MM.1S (cell line): Measurements from ENCODE around the gene CIDEC.
"Not testable (repeated sequence)": the region's sequence is repeated elsewhere in the genome, so short reads cannot be mapped to it uniquely, and the experiment has no call there.

Experiments used
- DNase-seq: peaks from one replicate; pipeline ENCODE4 v3.0.0-alpha.2; 2015
- H2AFZ ChIP-seq: fragments of 300-600 bp; sonication (generic); 2 replicates; pipeline ENCODE4 v1.6.0; 2016; ENCODE audit warnings: antibody characterized with exemption, low read length
- H3F3A ChIP-seq: fragments of 300-600 bp; sonication (generic); 2 replicates; pipeline ENCODE4 v1.6.1; 2016; ENCODE audit warnings: mild to moderate bottlenecking, antibody characterized with exemption, low read length, moderate library complexity, mixed read lengths; ENCODE audit not compliant: insufficient read depth
- H3K27ac ChIP-seq: fragments of 300-600 bp; sonication (generic); 2 replicates; pipeline ENCODE4 v1.5.1; 2016; ENCODE audit warnings: mild to moderate bottlenecking, low read length
- H3K27me3 ChIP-seq: fragments of 300-600 bp; sonication (generic); replicated peaks from 2 replicates; pipeline ENCODE4 v1.6.0; 2016; ENCODE audit warnings: low read length; ENCODE audit not compliant: insufficient read depth
- H3K36me3 ChIP-seq: fragments of 300-600 bp; sonication (generic); replicated peaks from 2 replicates; pipeline ENCODE4 v1.6.1; 2016; ENCODE audit warnings: mild to moderate bottlenecking, low read length, mixed read lengths; ENCODE audit not compliant: insufficient read depth
- H3K4me1 ChIP-seq: fragments of 300-600 bp; sonication (generic); 2 replicates; pipeline ENCODE4 v1.6.1; 2016; ENCODE audit warnings: low read length, mixed read lengths
- H3K4me2 ChIP-seq: fragments of 300-600 bp; sonication (generic); 2 replicates; pipeline ENCODE4 v1.6.0; 2016; ENCODE audit warnings: low read depth, low read length
- H3K4me3 ChIP-seq: fragments of 300-600 bp; sonication (generic); 2 replicates; pipeline ENCODE4 v1.5.1; 2016; ENCODE audit warnings: low read length, mixed read lengths
- H3K79me2 ChIP-seq: fragments of 300-600 bp; sonication (generic); 2 replicates; pipeline ENCODE4 v1.6.1; 2016; ENCODE audit warnings: mixed run types, low read length, mixed read lengths
- H3K9ac ChIP-seq: fragments of 300-600 bp; sonication (generic); 2 replicates; pipeline ENCODE4 v1.6.1; 2016; ENCODE audit warnings: low read length, mixed read lengths
- H3K9me2 ChIP-seq: fragments of 300-600 bp; sonication (generic); replicated peaks from 2 replicates; pipeline ENCODE4 v1.6.1; 2016; ENCODE audit warnings: mild to moderate bottlenecking, low read length, mixed read lengths; ENCODE audit not compliant: insufficient read depth
- H3K9me3 ChIP-seq: fragments of 300-600 bp; sonication (generic); replicated peaks from 2 replicates; pipeline ENCODE4 v1.6.1; 2016; ENCODE audit warnings: mild to moderate bottlenecking, low read length, mixed read lengths; ENCODE audit not compliant: insufficient read depth
- H4K20me1 ChIP-seq: fragments of 300-600 bp; sonication (generic); 2 replicates; pipeline ENCODE4 v1.6.1; 2016; ENCODE audit warnings: mild to moderate bottlenecking, low read length, moderate library complexity, mixed read lengths; ENCODE audit not compliant: insufficient read depth
- EZH2 ChIP-seq: fragments of 300-600 bp; sonication (generic); optimal IDR thresholded peaks from 2 replicates; pipeline ENCODE3; 2017; ENCODE audit warnings: low read depth, mild to moderate bottlenecking, antibody characterized with exemption, low read length, mixed read lengths
- EZH2phosphoT487 ChIP-seq: fragments of 300-600 bp; sonication (generic); IDR thresholded peaks from 2 replicates; pipeline ENCODE4 v1.6.1; 2018; ENCODE audit warnings: antibody characterized with exemption, low read length
- TF ChIP-seq, protein P1 (sequence below): fragments of 300-600 bp; sonication (generic); IDR thresholded peaks from 2 replicates; pipeline ENCODE4 v1.5.1; 2016; ENCODE audit warnings: antibody characterized with exemption, low read length, mixed read lengths

Gene CIDEC

GRCh38 chr3:9859530-9860025 is 20.5 kb downstream of the CIDEC start:
- no peaks in the 10 kb centered on the region for H4K20me1 ChIP-seq
- H3F3A ChIP-seq = no peaks in the 10 kb centered on the region
- TF ChIP-seq EZH2 (no peak), EZH2phosphoT487 (no peak)
- TF ChIP-seq, protein P1, sequence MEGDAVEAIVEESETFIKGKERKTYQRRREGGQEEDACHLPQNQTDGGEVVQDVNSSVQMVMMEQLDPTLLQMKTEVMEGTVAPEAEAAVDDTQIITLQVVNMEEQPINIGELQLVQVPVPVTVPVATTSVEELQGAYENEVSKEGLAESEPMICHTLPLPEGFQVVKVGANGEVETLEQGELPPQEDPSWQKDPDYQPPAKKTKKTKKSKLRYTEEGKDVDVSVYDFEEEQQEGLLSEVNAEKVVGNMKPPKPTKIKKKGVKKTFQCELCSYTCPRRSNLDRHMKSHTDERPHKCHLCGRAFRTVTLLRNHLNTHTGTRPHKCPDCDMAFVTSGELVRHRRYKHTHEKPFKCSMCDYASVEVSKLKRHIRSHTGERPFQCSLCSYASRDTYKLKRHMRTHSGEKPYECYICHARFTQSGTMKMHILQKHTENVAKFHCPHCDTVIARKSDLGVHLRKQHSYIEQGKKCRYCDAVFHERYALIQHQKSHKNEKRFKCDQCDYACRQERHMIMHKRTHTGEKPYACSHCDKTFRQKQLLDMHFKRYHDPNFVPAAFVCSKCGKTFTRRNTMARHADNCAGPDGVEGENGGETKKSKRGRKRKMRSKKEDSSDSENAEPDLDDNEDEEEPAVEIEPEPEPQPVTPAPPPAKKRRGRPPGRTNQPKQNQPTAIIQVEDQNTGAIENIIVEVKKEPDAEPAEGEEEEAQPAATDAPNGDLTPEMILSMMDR = no peak
- H3K27me3 ChIP-seq = no peaks in the 10 kb centered on the region
- H3K79me2 ChIP-seq = no peaks in the 10 kb centered on the region
- H3K9me3 ChIP-seq = no peaks in the 10 kb centered on the region
- no peak for DNase-seq
- no peak overlapping the region for H3K9ac ChIP-seq
- no peaks in the 10 kb centered on the region for H3K36me3 ChIP-seq
- no peak overlapping the region for H3K4me2 ChIP-seq
- H3K4me1 ChIP-seq = no peaks in the 10 kb centered on the region
- H3K4me3 ChIP-seq = no peak overlapping the region
- H3K9me2 ChIP-seq = no peaks in the 10 kb centered on the region
- no peak overlapping the region for H3K27ac ChIP-seq
- H2AFZ ChIP-seq = no peak overlapping the region

DNA sequence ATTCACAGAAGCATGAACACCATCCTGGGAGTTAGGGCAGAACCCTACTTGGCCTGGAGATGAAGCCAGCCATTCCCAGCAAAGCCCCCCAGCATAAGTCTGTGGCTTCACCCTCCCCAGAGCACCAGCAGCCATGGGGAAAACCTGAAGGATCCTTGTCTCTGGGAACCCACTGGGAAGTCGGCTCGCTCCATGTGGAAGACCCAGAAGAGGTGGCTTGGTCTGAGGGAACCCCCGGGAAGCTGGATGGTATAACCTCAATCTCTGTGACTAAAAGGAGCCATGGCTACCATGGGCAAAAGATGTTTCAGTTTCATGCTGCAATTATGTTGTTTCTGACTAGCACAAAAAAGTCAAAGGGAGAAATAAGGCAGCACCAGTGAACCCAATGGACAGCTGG is 24.5 kb downstream of the CIDEC start:
- Histone ChIP-seq H3K27ac (no peak overlapping the region), H3K4me3 (no peak overlapping the region)

DNA sequence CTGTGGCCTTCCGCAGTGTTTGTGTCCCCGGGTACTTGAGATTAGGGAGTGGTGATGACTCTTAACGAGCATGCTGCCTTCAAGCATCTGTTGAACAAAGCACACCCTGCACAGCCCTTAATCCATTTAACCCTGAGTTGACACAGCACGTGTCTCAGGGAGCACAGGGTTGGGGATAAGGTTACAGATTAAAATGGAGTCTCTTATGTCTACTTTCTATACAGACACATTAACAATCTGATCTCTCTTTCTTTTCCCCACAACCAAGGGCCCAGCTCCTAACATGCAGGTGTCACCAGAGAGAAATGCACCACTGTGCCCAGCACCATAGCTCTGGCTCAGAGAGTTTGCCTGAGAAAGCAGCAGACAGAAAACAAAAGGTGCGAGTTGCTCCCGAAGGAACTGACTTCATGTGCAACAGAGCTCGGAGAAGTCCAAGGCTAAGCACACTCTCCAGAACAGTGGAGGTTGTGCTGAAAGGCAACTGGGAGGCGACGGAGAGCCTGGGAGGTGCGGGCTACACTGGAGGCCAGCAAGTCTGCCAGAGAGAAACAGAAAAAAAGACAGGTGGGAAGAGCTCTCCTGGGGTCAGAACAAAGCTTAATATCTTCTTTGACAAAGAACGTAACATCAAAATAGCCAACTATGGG is 25.6 kb downstream of the CIDEC start:
- not testable (repeated sequence) for H3K9ac ChIP-seq, H3K9me2 ChIP-seq, H3K9me3 ChIP-seq, DNase-seq, H3K36me3 ChIP-seq, H3K27me3 ChIP-seq, H3K27ac ChIP-seq, H4K20me1 ChIP-seq, H2AFZ ChIP-seq, H3K4me1 ChIP-seq, H3K79me2 ChIP-seq, H3F3A ChIP-seq, H3K4me3 ChIP-seq, H3K4me2 ChIP-seq

More for the DNA sequence above, 24.5 kb downstream of the CIDEC start:
- Histone ChIP-seq H2AFZ (no peak overlapping the region), H3K79me2 (no peaks in the 10 kb centered on the region), H3F3A (no peaks in the 10 kb centered on the region), H3K4me2 (no peak overlapping the region), H3K9me2 (no peaks in the 10 kb centered on the region), H4K20me1 (no peaks in the 10 kb centered on the region), H3K36me3 (no peaks in the 10 kb centered on the region), H3K9me3 (no peaks in the 10 kb centered on the region), H3K9ac (no peak overlapping the region), H3K27me3 (no peaks in the 10 kb centered on the region), H3K4me1 (no peaks in the 10 kb centered on the region)
- DNase-seq = no peak
- TF ChIP-seq EZH2phosphoT487 (no peak), EZH2 (no peak)
- TF ChIP-seq, protein P1 = no peak

DNA sequence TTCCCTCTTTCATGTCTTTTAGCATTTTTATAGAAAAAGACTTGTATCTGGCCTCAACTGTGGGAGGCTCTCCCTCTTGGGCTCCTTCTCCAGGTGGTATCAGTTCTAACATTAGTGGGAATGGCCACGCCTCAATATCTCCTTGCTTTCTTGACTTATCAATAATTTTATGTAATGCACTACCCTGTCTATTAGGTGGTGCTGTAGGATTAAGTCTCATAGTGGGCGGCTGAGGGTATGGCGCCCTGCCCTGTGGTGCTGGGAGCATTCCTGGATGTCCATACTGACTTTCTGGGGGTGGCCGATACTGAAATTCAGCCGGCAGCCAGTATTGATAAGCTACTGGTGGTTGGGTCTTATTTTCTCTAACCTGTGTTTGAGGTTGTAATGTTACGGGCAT is 27.5 kb downstream of the CIDEC start:
- Histone ChIP-seq H3K4me1 (no peaks in the 10 kb centered on the region), H3K4me2 (no peak overlapping the region), H3K9me2 (no peaks in the 10 kb centered on the region)

GRCh38 chr3:9851926-9852325 is 28.1 kb downstream of the CIDEC start:
- H3K9ac ChIP-seq, H4K20me1 ChIP-seq, H3F3A ChIP-seq: not testable (repeated sequence)

More for the DNA sequence above, 27.5 kb downstream of the CIDEC start:
- no peaks in the 10 kb centered on the region for H3K27me3 ChIP-seq
- no peak overlapping the region for H3K27ac ChIP-seq
- no peak overlapping the region for H2AFZ ChIP-seq
- no peaks in the 10 kb centered on the region for H3K9me3 ChIP-seq
- no peak for DNase-seq
- no peak overlapping the region for H3K9ac ChIP-seq
- no peaks in the 10 kb centered on the region for H3K79me2 ChIP-seq
- H4K20me1 ChIP-seq = no peaks in the 10 kb centered on the region
- no peak overlapping the region for H3K4me3 ChIP-seq
- TF ChIP-seq, protein P1 = no peak
- TF ChIP-seq EZH2 = no peak
- TF ChIP-seq EZH2phosphoT487 = no peak
- no peaks in the 10 kb centered on the region for H3F3A ChIP-seq
- no peaks in the 10 kb centered on the region for H3K36me3 ChIP-seq

More at GRCh38 chr3:9851926-9852325, 28.1 kb downstream of the CIDEC start:
- not testable (repeated sequence) for H3K4me1 ChIP-seq, DNase-seq, H3K9me2 ChIP-seq, H3K79me2 ChIP-seq, H3K27me3 ChIP-seq, H3K36me3 ChIP-seq, H3K27ac ChIP-seq, H2AFZ ChIP-seq, H3K9me3 ChIP-seq, H3K4me3 ChIP-seq, H3K4me2 ChIP-seq
